GM19099 (cell line): Measurements from ENCODE around the gene DYNC1LI2.

Experiments used
- POLR2A ChIP-seq: IDR thresholded peaks from 3 replicates; pipeline ENCODE4 v1.6.1; 2011; ENCODE audit warnings: low read depth; ENCODE audit not compliant: insufficient read length; ENCODE audit errors: extremely low read depth

Gene DYNC1LI2

GRCh38 chr16:66691234-66691633 lies 60.2 kb downstream of the DYNC1LI2 start:
- TF ChIP-seq POLR2A = no peak

- TF ChIP-seq POLR2A = no peak
Measured at GRCh38 chr16:66690106-66690847, 61.1 kb downstream of the DYNC1LI2 start.

GRCh38 chr16:66689282-66689681 lies 62.1 kb downstream of the DYNC1LI2 start:
- no peak for TF ChIP-seq POLR2A

GRCh38 chr16:66687906-66688625 lies 63.3 kb downstream of the DYNC1LI2 start:
- no peak for TF ChIP-seq POLR2A

- TF ChIP-seq POLR2A = no peak
Measured at GRCh38 chr16:66682271-66682670, 69.1 kb downstream of the DYNC1LI2 start.

GRCh38 chr16:66681676-66682075 lies 69.7 kb downstream of the DYNC1LI2 start:
- TF ChIP-seq POLR2A = no peak

- TF ChIP-seq POLR2A = no peak
Measured at GRCh38 chr16:66678337-66678736, 73.1 kb downstream of the DYNC1LI2 start.

- TF ChIP-seq POLR2A = no peak
Measured at GRCh38 chr16:66677836-66678235, 73.6 kb downstream of the DYNC1LI2 start.

- no peak for TF ChIP-seq POLR2A
Measured at GRCh38 chr16:66677179-66677578, 74.2 kb downstream of the DYNC1LI2 start.

- TF ChIP-seq POLR2A = no peak
Measured at GRCh38 chr16:66676599-66676998, 74.8 kb downstream of the DYNC1LI2 start.

- TF ChIP-seq POLR2A = no peak
Measured at GRCh38 chr16:66673691-66674090, 77.7 kb downstream of the DYNC1LI2 start.
